Astrocyte (in vitro differentiated cells and primary cell): Measurements from ENCODE around the gene VAC14. TPM values are rescaled to one million over a fixed set of nuclear protein-coding genes. Genes with fewer than 3 reads are reported as not detected.

Experiments used
- DNase-seq: peaks from one replicate; pipeline ENCODE4 v3.0.0-alpha.2; 2010; ENCODE audit warnings: low read depth
- FAIRE-seq: peaks from 2 replicates; lab custom pipeline; 2011; peaks lifted over from hg19 to GRCh38; lab: Jason Lieb, UNC
- H2AFZ ChIP-seq: 2 replicates; pipeline ENCODE4 v1.6.0; 2012; ENCODE audit warnings: low read depth, low read length, inconsistent platforms
- H3K27ac ChIP-seq: 2 replicates; pipeline ENCODE4 v1.5.1; 2011; ENCODE audit warnings: low read depth, low read length, inconsistent platforms
- H3K27me3 ChIP-seq: 2 replicates; pipeline ENCODE4 v1.6.0; 2011; ENCODE audit warnings: low read length, inconsistent platforms; ENCODE audit not compliant: insufficient read depth
- H3K36me3 ChIP-seq: 2 replicates; pipeline ENCODE4 v1.5.1; 2011; ENCODE audit warnings: low read length, inconsistent platforms; ENCODE audit not compliant: insufficient read depth
- H3K4me1 ChIP-seq: 2 replicates; pipeline ENCODE4 v1.5.1; 2011; ENCODE audit warnings: low read length, inconsistent platforms; ENCODE audit not compliant: insufficient read depth
- H3K4me2 ChIP-seq: 2 replicates; pipeline ENCODE4 v1.6.0; 2012; ENCODE audit warnings: low read length, inconsistent platforms
- H3K4me3 ChIP-seq: 2 replicates; pipeline ENCODE4 v1.5.1; 2011; ENCODE audit warnings: low read depth, mild to moderate bottlenecking, low read length, inconsistent platforms; ENCODE audit not compliant: insufficient read depth
- H3K79me2 ChIP-seq: 2 replicates; pipeline ENCODE4 v1.6.0; 2012; ENCODE audit warnings: mild to moderate bottlenecking, low read length, inconsistent platforms; ENCODE audit not compliant: insufficient read depth
- H3K9ac ChIP-seq: 2 replicates; pipeline ENCODE4 v1.6.0; 2012; ENCODE audit warnings: mild to moderate bottlenecking, low read length, inconsistent platforms
- H3K9me3 ChIP-seq: 2 replicates; pipeline ENCODE4 v1.5.1; 2012; ENCODE audit warnings: low read depth, mild to moderate bottlenecking, low read length, inconsistent platforms; ENCODE audit not compliant: insufficient read depth
- H4K20me1 ChIP-seq: 2 replicates; pipeline ENCODE4 v1.6.0; 2012; ENCODE audit warnings: low read length, inconsistent platforms; ENCODE audit not compliant: insufficient read depth
- H3K27ac Mint-ChIP-seq: one replicate; pipeline ENCODE4 v1.8.0; 2021; ENCODE audit warnings: mild to moderate bottlenecking, mixed read lengths; ENCODE audit not compliant: unreplicated experiment
- H3K27me3 Mint-ChIP-seq: one replicate; pipeline ENCODE4 v1.8.0; 2021; ENCODE audit warnings: low read depth, mixed read lengths; ENCODE audit not compliant: unreplicated experiment
- H3K36me3 Mint-ChIP-seq: one replicate; pipeline ENCODE4 v1.8.0; 2021; ENCODE audit warnings: low read depth, mixed read lengths; ENCODE audit not compliant: unreplicated experiment
- H3K4me1 Mint-ChIP-seq: one replicate; pipeline ENCODE4 v1.8.0; 2021; ENCODE audit warnings: low read depth, mixed read lengths; ENCODE audit not compliant: unreplicated experiment
- H3K4me3 Mint-ChIP-seq: one replicate; pipeline ENCODE4 v1.8.0; 2021; ENCODE audit warnings: mild to moderate bottlenecking, moderate library complexity, mixed read lengths; ENCODE audit not compliant: unreplicated experiment
- H3K9me3 Mint-ChIP-seq: one replicate; pipeline ENCODE4 v1.8.0; 2021; ENCODE audit warnings: mild to moderate bottlenecking, mixed read lengths; ENCODE audit not compliant: unreplicated experiment
- CTCF ChIP-seq: IDR thresholded peaks from 2 replicates; pipeline ENCODE4 v1.5.1; 2011; ENCODE audit warnings: low read depth, mild to moderate bottlenecking, inconsistent platforms, low read length, moderate library complexity; ENCODE audit not compliant: insufficient read depth
- EZH2 ChIP-seq: IDR thresholded peaks from 2 replicates; pipeline ENCODE4 v1.6.1; 2012; ENCODE audit warnings: mild to moderate bottlenecking, low read length, inconsistent platforms; ENCODE audit not compliant: insufficient read depth
- total RNA-seq: library from RNA; stranded (reverse); gene quantifications from 2 replicates; pipeline ENCODE4 v1.2.1, GENCODE V29; 2021

The VAC14 gene
- total RNA-seq, 1 donor from 2014 or later, result 27.8 TPM

DNA sequence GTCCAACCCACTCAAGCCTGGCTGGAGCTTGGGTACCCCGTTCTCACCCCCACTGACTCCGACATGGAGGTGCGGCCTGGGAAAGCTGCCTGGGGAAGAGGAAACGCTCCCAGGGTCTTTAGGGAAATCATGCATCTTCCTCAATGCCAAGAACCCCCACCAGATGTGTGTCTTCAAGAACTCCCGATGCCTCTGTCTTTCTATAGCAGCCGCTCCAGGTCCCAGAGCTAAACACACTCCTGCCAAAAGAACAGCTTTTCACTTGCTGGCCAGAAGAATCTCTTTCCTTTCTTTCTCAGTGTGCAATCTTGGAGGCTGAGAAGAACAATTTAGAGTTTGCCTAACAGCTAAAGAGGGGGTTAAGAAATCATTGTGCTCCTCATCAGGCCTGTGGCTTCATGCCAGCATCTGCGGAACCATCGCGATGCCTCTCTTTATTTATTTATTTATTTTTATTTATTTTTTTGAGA lies 74.0 kb downstream of the VAC14 start:
- no peaks in the 10 kb centered on the region for H3K4me1 ChIP-seq
- H3K27ac Mint-ChIP-seq, result no peak overlapping the region
- FAIRE-seq, result no peak

GRCh38 chr16:70725912-70726828 lies 74.8 kb downstream of the VAC14 start:
- no peaks in the 10 kb centered on the region for H3K27me3 Mint-ChIP-seq
- TF ChIP-seq EZH2, result no peak
- no peak for TF ChIP-seq CTCF
- Histone ChIP-seq H3K36me3 (peaks cover 5% of the 10 kb centered on the region), H3K4me1 (no peaks in the 10 kb centered on the region), H3K4me3 (no peak overlapping the region), H3K27ac (no peak overlapping the region), H2AFZ (no peak overlapping the region), H4K20me1 (no peaks in the 10 kb centered on the region), H3K4me2 (no peak overlapping the region), H3K9ac (no peak overlapping the region), H3K79me2 (no peaks in the 10 kb centered on the region), H3K9me3 (no peaks in the 10 kb centered on the region), H3K27me3 (no peaks in the 10 kb centered on the region)
- no peak overlapping the region for H3K4me3 Mint-ChIP-seq
- H3K4me1 Mint-ChIP-seq, result peaks cover 5% of the 10 kb centered on the region
- no peaks in the 10 kb centered on the region for H3K9me3 Mint-ChIP-seq
- H3K27ac Mint-ChIP-seq, result no peak overlapping the region
- FAIRE-seq (no peak), DNase-seq (no peak)
- peaks cover 30% of the 10 kb centered on the region for H3K36me3 Mint-ChIP-seq

More for the DNA sequence above, 74.0 kb downstream of the VAC14 start:
- Mint-ChIP-seq H3K4me3 (no peak overlapping the region), H3K36me3 (peaks cover 29% of the 10 kb centered on the region), H3K4me1 (peaks cover 5% of the 10 kb centered on the region), H3K27me3 (no peaks in the 10 kb centered on the region), H3K9me3 (no peaks in the 10 kb centered on the region)
- Histone ChIP-seq H2AFZ (no peak overlapping the region), H3K9me3 (no peaks in the 10 kb centered on the region), H3K9ac (no peak overlapping the region), H3K27ac (no peak overlapping the region), H3K79me2 (no peaks in the 10 kb centered on the region), H3K27me3 (no peaks in the 10 kb centered on the region), H3K36me3 (peaks cover 5% of the 10 kb centered on the region), H3K4me3 (no peak overlapping the region), H4K20me1 (no peaks in the 10 kb centered on the region), H3K4me2 (no peak overlapping the region)
- DNase-seq, result no peak
- TF ChIP-seq EZH2 (no peak), CTCF (no peak)
